Measurements from ENCODE around the gene ARL5B.

The ARL5B gene

GRCh38 chr10:18619016-18619415 is 40.2 kb upstream of the ARL5B start (continued):
- TF ChIP-seq PRDM10 (tag by site-specific recombination; IDR thresholded peaks at IDR 0.05) (peak; percentile 72), ZNF239 (tag by site-specific recombination; IDR thresholded peaks at IDR 0.05) (no peak), ZNF488 (tag by site-specific recombination; IDR thresholded peaks at IDR 0.05) (no peak), ZSCAN5A (tag by site-specific recombination; IDR thresholded peaks at IDR 0.05) (no peak), ZNF423 (tag by site-specific recombination; IDR thresholded peaks at IDR 0.05) (no peak), ZXDB (tag by site-specific recombination; IDR thresholded peaks at IDR 0.05) (0 out of 2 replicates have a peak, but pooled peaks have one; percentile 35), SP3 (tag by site-specific recombination; IDR thresholded peaks at IDR 0.05) (no peak), GLI4 (tag by site-specific recombination; IDR thresholded peaks at IDR 0.05) (no peak), ZNF112 (tag by site-specific recombination; IDR thresholded peaks at IDR 0.05) (no peak), ZNF394 (tag by site-specific recombination; IDR thresholded peaks at IDR 0.05; ENCODE audit: borderline replicate concordance) (no peak), ZNF664 (tag by site-specific recombination; IDR thresholded peaks at IDR 0.05) (no peak), WT1 (tag by site-specific recombination; IDR thresholded peaks at IDR 0.05) (no peak), ZNF692 (tag by site-specific recombination; IDR thresholded peaks at IDR 0.05) (0 out of 2 replicates have a peak, but pooled peaks have one; percentile 23), ZBTB11 (tag by site-specific recombination; conservative IDR thresholded peaks at IDR 0.05; ENCODE audit: low read depth) (no peak), ZBTB20 (tag by site-specific recombination; IDR thresholded peaks at IDR 0.05) (peak; percentile 64; the same call in 1 of the 2 replicates), ZNF341 (tag by site-specific recombination; IDR thresholded peaks at IDR 0.05; ENCODE audit: low read depth) (no peak), ZNF548 (tag by site-specific recombination; IDR thresholded peaks at IDR 0.05) (no peak), PRDM6 (tag by site-specific recombination; IDR thresholded peaks at IDR 0.05) (peak; percentile 73; the same call in 1 of the 2 replicates), ZNF132 (tag by site-specific recombination; IDR thresholded peaks at IDR 0.05; ENCODE audit: borderline replicate concordance) (no peak), PRDM1 (tag by site-specific recombination; IDR thresholded peaks at IDR 0.05) (no peak), ZBTB21 (tag by site-specific recombination; IDR thresholded peaks at IDR 0.05) (no peak), ZNF791 (tag by site-specific recombination; IDR thresholded peaks at IDR 0.05) (no peak), BCL11A (tag by site-specific recombination; IDR thresholded peaks at IDR 0.05; ENCODE audit: low read depth) (no peak), ZNF654 (tag by site-specific recombination; IDR thresholded peaks at IDR 0.05; ENCODE audit: low read depth) (no peak), ZNF174 (tag by site-specific recombination; IDR thresholded peaks at IDR 0.05) (no peak), ZNF610 (tag by site-specific recombination; IDR thresholded peaks at IDR 0.05; ENCODE audit: borderline replicate concordance) (no peak)

Data from HEK293 (cell line).